Measurements from ENCODE around the gene MAPK10.

DNA sequence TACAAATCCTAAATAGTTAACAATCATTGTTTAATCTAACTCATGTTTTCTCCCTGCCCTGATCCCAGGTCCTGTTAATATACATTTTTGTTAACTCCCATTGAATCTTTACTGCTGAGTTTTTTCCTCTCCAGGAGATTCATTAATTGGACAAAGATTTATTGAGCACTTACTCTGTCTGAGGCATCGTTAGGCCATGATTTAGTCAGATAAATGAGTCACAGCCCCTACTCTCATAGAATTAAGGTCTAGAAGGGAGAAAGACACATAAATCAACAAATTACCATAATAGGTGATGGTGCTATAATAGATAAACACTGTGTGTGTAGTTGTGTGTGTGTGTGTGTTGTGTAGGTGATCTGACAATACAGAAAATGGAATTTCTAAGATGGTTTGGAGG, 112.5 kb downstream of the MAPK10 start:
- no peak for TF ChIP-seq RCOR1 (IDR thresholded peaks at IDR 0.05; ENCODE audit: low read depth, low read length)
- TF ChIP-seq, protein P1, sequence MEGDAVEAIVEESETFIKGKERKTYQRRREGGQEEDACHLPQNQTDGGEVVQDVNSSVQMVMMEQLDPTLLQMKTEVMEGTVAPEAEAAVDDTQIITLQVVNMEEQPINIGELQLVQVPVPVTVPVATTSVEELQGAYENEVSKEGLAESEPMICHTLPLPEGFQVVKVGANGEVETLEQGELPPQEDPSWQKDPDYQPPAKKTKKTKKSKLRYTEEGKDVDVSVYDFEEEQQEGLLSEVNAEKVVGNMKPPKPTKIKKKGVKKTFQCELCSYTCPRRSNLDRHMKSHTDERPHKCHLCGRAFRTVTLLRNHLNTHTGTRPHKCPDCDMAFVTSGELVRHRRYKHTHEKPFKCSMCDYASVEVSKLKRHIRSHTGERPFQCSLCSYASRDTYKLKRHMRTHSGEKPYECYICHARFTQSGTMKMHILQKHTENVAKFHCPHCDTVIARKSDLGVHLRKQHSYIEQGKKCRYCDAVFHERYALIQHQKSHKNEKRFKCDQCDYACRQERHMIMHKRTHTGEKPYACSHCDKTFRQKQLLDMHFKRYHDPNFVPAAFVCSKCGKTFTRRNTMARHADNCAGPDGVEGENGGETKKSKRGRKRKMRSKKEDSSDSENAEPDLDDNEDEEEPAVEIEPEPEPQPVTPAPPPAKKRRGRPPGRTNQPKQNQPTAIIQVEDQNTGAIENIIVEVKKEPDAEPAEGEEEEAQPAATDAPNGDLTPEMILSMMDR (IDR thresholded peaks at IDR 0.05), result no peak
